HCT116 (cell line): ENCODE results near the gene CACNA1C. TPM values are rescaled to one million over a fixed set of nuclear protein-coding genes. Genes with fewer than 3 reads are reported as not detected.

ENCODE experiments used
- ATAC-seq: fragments of 200-7000 bp; cut with Tn5 transposase; 2 replicates; pipeline ENCODE4 v1.9.1; 2020; ENCODE audit warnings: mild to moderate bottlenecking, moderate library complexity
- BruUV-seq: library from RNA; stranded (reverse); fragments of 400-500 nt; replicated peaks from 2 replicates; lab custom pipeline; 2021; lab: Mats Ljungman, UMichigan
- CTCF ChIA-PET: fragments of 300-600 bp; sonication (Branson Sonifier 250); formaldehyde crosslinking; loops from one replicate; lab custom pipeline; 2021; ENCODE audit warnings: antibody characterized with exemption; lab: Charles Lee
- POLR2A ChIA-PET: fragments of 300-600, 350-600 bp; sonication (Branson Sonifier 250); formaldehyde crosslinking; loops from one replicate; lab custom pipeline; 2021; ENCODE audit warnings: antibody characterized with exemption; lab: Charles Lee
- RAD21 ChIA-PET, 2 experiments: fragments of 300-600 bp; sonication (Branson Sonifier 250); formaldehyde crosslinking; loops; one replicate each; lab custom pipeline; 2023; ENCODE audit warnings: low total read pairs in 2 of 2; ENCODE audit not compliant: uncharacterized antibody in 2 of 2, unreplicated experiment in 2 of 2, low non-redundant PET in 1 of 2; lab: Charles Lee
- DNase-seq: peaks from one replicate; pipeline ENCODE4 v3.0.0-alpha.2; 2010; ENCODE audit warnings: low read depth, low spot score
- H2AFZ ChIP-seq: fragments of 200-600 bp; shearing (Covaris generic), sonication (generic); 2 replicates; pipeline ENCODE4 v1.6.1; 2017; ENCODE audit warnings: low read depth, mixed run types, mixed read lengths, antibody characterized with exemption, low read length; ENCODE audit not compliant: poor library complexity, severe bottlenecking
- H3K27ac ChIP-seq: 2 replicates; pipeline ENCODE4 v1.5.1; 2012; ENCODE audit warnings: low read depth, low read length
- H3K27me3 ChIP-seq: fragments of 200-600 bp; sonication (generic); 2 replicates; pipeline ENCODE4 v1.6.1; 2016; ENCODE audit warnings: mixed run types, low read length, mixed read lengths; ENCODE audit not compliant: insufficient read depth
- H3K36me3 ChIP-seq, 2 experiments: fragments of 200-500 bp in 1 of 2; fragments of 200-600 bp in 1 of 2; sonication (Bioruptor generic) in 1 of 2; sonication (generic) in 1 of 2; 2 replicates each; pipeline versions ENCODE4 v1.5.1 to v1.6.1; 2014 to 2016; ENCODE audit warnings: low read length in 2 of 2, inconsistent platforms in 1 of 2, mixed read lengths in 1 of 2, mixed run types in 1 of 2; ENCODE audit not compliant: insufficient read depth in 2 of 2, control insufficient read depth in 1 of 2
- H3K4me1 ChIP-seq, 2 experiments: fragments of 200-600 bp in 1 of 2; sonication (generic) in 1 of 2; 2 replicates each; pipeline versions ENCODE4 v1.5.1 to v1.6.1; 2012 to 2017; ENCODE audit warnings: low read length in 2 of 2, inconsistent platforms in 1 of 2, mild to moderate bottlenecking in 1 of 2, mixed read lengths in 1 of 2, mixed run types in 1 of 2, moderate library complexity in 1 of 2; ENCODE audit not compliant: insufficient read depth in 2 of 2, control insufficient read depth in 1 of 2
- H3K4me2 ChIP-seq: fragments of 200-600 bp; sonication (generic); 2 replicates; pipeline ENCODE4 v1.6.1; 2017; ENCODE audit warnings: mixed run types, low read length, mixed read lengths
- H3K4me3 ChIP-seq, 2 experiments: fragments of 200-600 bp in 1 of 2; sonication (generic) in 1 of 2; replicated peaks in 1 of 2; 2 replicates each; pipeline ENCODE4 v1.5.1; 2011 to 2016; ENCODE audit warnings: low read length in 2 of 2, control low read depth in 1 of 2, low read depth in 1 of 2, mild to moderate bottlenecking in 1 of 2, mixed read lengths in 1 of 2, mixed run types in 1 of 2
- H3K79me2 ChIP-seq: fragments of 200-600 bp; sonication (generic); 2 replicates; pipeline ENCODE4 v1.6.1; 2017; ENCODE audit warnings: mild to moderate bottlenecking, mixed run types, low read length, moderate library complexity, mixed read lengths; ENCODE audit not compliant: insufficient read depth
- H3K9ac ChIP-seq: fragments of 200-600 bp; sonication (generic); 2 replicates; pipeline ENCODE4 v1.6.1; 2016; ENCODE audit warnings: low read length, mixed read lengths
- H3K9me2 ChIP-seq: fragments of 200-600 bp; sonication (generic), shearing (Covaris generic); 2 replicates; pipeline ENCODE4 v1.6.1; 2017; ENCODE audit warnings: mixed run types, mild to moderate bottlenecking, moderate library complexity; ENCODE audit not compliant: insufficient read depth
- H3K9me3 ChIP-seq, 2 experiments: fragments of 200-500 bp in 1 of 2; fragments of 200-600 bp in 1 of 2; sonication (Bioruptor generic) in 1 of 2; sonication (generic) in 1 of 2; 2 replicates each; pipeline ENCODE4 v1.6.1; 2014 to 2017; ENCODE audit warnings: low read length in 2 of 2, mixed read lengths in 2 of 2, inconsistent platforms in 1 of 2, low read depth in 1 of 2, mild to moderate bottlenecking in 1 of 2, mixed run types in 1 of 2, moderate library complexity in 1 of 2; ENCODE audit not compliant: control insufficient read depth in 1 of 2, insufficient read depth in 1 of 2
- H4K20me1 ChIP-seq: fragments of 200-600 bp; sonication (generic), shearing (Covaris generic); 2 replicates; pipeline ENCODE4 v1.6.1; 2017; ENCODE audit warnings: mixed run types, mild to moderate bottlenecking, moderate library complexity; ENCODE audit not compliant: insufficient read depth
- CEBPB ChIP-seq: IDR thresholded peaks from 2 replicates; pipeline ENCODE4 v1.6.1; 2012; ENCODE audit warnings: low read depth
- EGR1 ChIP-seq: IDR thresholded peaks from 2 replicates; pipeline ENCODE4 v1.6.1; 2012; ENCODE audit warnings: low read depth
- JUND ChIP-seq: IDR thresholded peaks from 2 replicates; pipeline ENCODE4 v1.6.1; 2012
- RAD21 ChIP-seq: IDR thresholded peaks from 2 replicates; pipeline ENCODE4 v1.6.1; 2012; ENCODE audit warnings: low read depth, mild to moderate bottlenecking
- SP1 ChIP-seq: IDR thresholded peaks from 2 replicates; pipeline ENCODE4 v1.6.1; 2012; ENCODE audit warnings: low read depth
- intact Hi-C: fragments of 100-400 bp; cut with micrococcal nuclease; formaldehyde crosslinking; loops from 2 replicates; pipeline ENCODE4 v1.10.0; 2022
- total RNA-seq: library from RNA; stranded (reverse); gene quantifications from one replicate; pipeline ENCODE4 v1.2.1, GENCODE V29; 2021; ENCODE audit not compliant: unreplicated experiment
- TF ChIP-seq, protein P1 (sequence below): IDR thresholded peaks from 2 replicates; pipeline ENCODE4 v1.6.1; 2011; ENCODE audit warnings: mild to moderate bottlenecking, low read length, moderate library complexity; ENCODE audit not compliant: insufficient replicate concordance; ENCODE audit errors: extremely low read depth
- TF ChIP-seq, protein P2 (sequence below), 3 experiments: fragments of 200-600 bp in 1 of 3; sonication (generic) in 1 of 3; IDR thresholded peaks in 2 of 3; conservative IDR thresholded peaks in 1 of 3; 2 replicates each; pipeline ENCODE4 v1.5.1; 2012 to 2017; ENCODE audit warnings: low read depth in 2 of 3, low read length in 2 of 3, antibody characterized with exemption in 1 of 3, borderline replicate concordance in 1 of 3, control low read depth in 1 of 3, mild to moderate bottlenecking in 1 of 3, mixed read lengths in 1 of 3, mixed run types in 1 of 3, moderate library complexity in 1 of 3; ENCODE audit not compliant: insufficient read depth in 1 of 3
- TF ChIP-seq, protein P3 (sequence below): IDR thresholded peaks from 2 replicates; pipeline ENCODE4 v1.6.1; 2012

The CACNA1C gene
- total RNA-seq, 1 experiment from 2014 or later: 0.05 TPM

DNA sequence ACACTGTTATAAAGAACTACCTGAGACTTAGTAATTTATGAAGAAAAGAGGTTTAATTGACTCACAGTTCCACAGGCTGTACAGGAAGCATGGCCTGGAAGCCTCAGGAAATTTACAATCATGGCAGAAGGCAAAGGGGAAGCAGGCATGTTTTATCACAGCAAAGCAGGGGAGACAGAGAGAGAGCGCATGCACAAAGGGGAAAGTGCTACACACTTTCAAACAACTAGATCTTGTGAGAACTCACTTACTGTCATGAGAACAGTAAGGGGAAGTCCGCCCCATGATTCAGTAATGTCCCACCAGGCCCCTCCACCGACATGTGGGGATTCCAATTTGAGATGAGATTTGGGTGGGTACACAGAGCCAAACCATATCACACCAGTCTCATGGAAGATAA, 313.9 kb downstream of the CACNA1C start:
- Histone ChIP-seq H3K27ac (no peak overlapping the region), H3K36me3 (no peaks in the 10 kb centered on the region), H3K27me3 (no peaks in the 10 kb centered on the region), H3K9me3 (no peaks in the 10 kb centered on the region), H3K9ac (no peak overlapping the region), H3K4me2 (no peak overlapping the region), H3K9me2 (no peaks in the 10 kb centered on the region; the same call in 1 of the 2 replicates), H4K20me1 (no peaks in the 10 kb centered on the region), H3K4me1 (no peaks in the 10 kb centered on the region), H3K4me3 (no peak overlapping the region), H3K79me2 (no peaks in the 10 kb centered on the region), H2AFZ (no peak overlapping the region)
- POLR2A ChIA-PET: no interaction called here
- RAD21 ChIA-PET: no interaction called here
- intact Hi-C loops: no loop called here
- no TSS peak for BruUV-seq
- ATAC-seq: no peak
- TF ChIP-seq, protein P1, sequence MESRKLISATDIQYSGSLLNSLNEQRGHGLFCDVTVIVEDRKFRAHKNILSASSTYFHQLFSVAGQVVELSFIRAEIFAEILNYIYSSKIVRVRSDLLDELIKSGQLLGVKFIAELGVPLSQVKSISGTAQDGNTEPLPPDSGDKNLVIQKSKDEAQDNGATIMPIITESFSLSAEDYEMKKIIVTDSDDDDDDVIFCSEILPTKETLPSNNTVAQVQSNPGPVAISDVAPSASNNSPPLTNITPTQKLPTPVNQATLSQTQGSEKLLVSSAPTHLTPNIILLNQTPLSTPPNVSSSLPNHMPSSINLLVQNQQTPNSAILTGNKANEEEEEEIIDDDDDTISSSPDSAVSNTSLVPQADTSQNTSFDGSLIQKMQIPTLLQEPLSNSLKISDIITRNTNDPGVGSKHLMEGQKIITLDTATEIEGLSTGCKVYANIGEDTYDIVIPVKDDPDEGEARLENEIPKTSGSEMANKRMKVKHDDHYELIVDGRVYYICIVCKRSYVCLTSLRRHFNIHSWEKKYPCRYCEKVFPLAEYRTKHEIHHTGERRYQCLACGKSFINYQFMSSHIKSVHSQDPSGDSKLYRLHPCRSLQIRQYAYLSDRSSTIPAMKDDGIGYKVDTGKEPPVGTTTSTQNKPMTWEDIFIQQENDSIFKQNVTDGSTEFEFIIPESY: no peak
- TF ChIP-seq CEBPB (no peak), EGR1 (no peak), SP1 (no peak), RAD21 (no peak), JUND (no peak)
- TF ChIP-seq, protein P2, sequence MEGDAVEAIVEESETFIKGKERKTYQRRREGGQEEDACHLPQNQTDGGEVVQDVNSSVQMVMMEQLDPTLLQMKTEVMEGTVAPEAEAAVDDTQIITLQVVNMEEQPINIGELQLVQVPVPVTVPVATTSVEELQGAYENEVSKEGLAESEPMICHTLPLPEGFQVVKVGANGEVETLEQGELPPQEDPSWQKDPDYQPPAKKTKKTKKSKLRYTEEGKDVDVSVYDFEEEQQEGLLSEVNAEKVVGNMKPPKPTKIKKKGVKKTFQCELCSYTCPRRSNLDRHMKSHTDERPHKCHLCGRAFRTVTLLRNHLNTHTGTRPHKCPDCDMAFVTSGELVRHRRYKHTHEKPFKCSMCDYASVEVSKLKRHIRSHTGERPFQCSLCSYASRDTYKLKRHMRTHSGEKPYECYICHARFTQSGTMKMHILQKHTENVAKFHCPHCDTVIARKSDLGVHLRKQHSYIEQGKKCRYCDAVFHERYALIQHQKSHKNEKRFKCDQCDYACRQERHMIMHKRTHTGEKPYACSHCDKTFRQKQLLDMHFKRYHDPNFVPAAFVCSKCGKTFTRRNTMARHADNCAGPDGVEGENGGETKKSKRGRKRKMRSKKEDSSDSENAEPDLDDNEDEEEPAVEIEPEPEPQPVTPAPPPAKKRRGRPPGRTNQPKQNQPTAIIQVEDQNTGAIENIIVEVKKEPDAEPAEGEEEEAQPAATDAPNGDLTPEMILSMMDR (IDR thresholded peaks at IDR 0.05 in 2 of 3, conservative IDR thresholded peaks at IDR 0.05 in 1 of 3; ENCODE audit: borderline replicate concordance in 1 of 3, insufficient read depth in 1 of 3, low read depth in 2 of 3, low read length in 2 of 3): no peak
- TF ChIP-seq, protein P3, sequence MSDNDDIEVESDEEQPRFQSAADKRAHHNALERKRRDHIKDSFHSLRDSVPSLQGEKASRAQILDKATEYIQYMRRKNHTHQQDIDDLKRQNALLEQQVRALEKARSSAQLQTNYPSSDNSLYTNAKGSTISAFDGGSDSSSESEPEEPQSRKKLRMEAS: no peak
- CTCF ChIA-PET: no interaction called here
- no peak for DNase-seq
